ENCODE results near the gene PTGFR. TPM values are rescaled to one million over a fixed set of nuclear protein-coding genes. Genes with fewer than 3 reads are reported as not detected.
A peak's percentile ranks its signal among the peaks of the same experiment; 100 is the strongest.

The PTGFR gene
- total RNA-seq, 1 donor from 2014 or later: 0.26 TPM

DNA sequence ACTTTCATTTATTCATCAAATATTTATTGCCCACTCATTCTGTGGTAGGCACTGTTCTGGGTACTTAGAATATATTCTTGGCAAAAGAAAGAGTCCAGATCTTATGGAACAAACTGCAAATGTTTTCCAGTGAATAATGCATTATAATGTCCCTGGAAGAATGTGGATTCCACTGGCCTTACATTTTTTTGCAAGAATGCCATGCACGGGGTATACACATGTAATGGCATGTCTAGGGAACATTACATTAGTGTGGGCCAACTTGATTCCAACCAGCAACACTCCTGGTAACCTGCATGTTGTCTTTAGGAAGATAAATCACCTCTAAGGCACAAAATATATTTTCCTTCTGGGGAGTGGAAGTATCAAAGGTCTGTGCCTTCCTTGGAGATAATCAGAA is 96.4 kb downstream of the PTGFR start:
- FAIRE-seq (no peak), DNase-seq (ENCODE audit: low read depth) (peak; percentile 73)
- no peaks in the 10 kb centered on the region for H3K36me3 ChIP-seq (ENCODE audit: control insufficient read depth, insufficient read depth, low read length)
- no peak overlapping the region for H3K4me3 ChIP-seq (ENCODE audit: low read depth, low read length)
- no peaks in the 10 kb centered on the region for H3K27me3 ChIP-seq (ENCODE audit: control insufficient read depth, insufficient read depth, low read length)
- TF ChIP-seq, protein P1, sequence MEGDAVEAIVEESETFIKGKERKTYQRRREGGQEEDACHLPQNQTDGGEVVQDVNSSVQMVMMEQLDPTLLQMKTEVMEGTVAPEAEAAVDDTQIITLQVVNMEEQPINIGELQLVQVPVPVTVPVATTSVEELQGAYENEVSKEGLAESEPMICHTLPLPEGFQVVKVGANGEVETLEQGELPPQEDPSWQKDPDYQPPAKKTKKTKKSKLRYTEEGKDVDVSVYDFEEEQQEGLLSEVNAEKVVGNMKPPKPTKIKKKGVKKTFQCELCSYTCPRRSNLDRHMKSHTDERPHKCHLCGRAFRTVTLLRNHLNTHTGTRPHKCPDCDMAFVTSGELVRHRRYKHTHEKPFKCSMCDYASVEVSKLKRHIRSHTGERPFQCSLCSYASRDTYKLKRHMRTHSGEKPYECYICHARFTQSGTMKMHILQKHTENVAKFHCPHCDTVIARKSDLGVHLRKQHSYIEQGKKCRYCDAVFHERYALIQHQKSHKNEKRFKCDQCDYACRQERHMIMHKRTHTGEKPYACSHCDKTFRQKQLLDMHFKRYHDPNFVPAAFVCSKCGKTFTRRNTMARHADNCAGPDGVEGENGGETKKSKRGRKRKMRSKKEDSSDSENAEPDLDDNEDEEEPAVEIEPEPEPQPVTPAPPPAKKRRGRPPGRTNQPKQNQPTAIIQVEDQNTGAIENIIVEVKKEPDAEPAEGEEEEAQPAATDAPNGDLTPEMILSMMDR (IDR thresholded peaks at IDR 0.05; ENCODE audit: insufficient read depth, low read length, severe bottlenecking): no peak

Other genes starting within 250 kb of the PTGFR start
- 0.13 TPM in 1 of 2 replicates, not detected in the other for gene IFI44L, start 129.5 kb downstream of the PTGFR start, total RNA-seq
- gene IFI44, start 158.9 kb downstream of the PTGFR start, total RNA-seq: 0.26 and 0.38 TPM in 2 replicates

Data from bronchial epithelial cell (primary cell).